Measurements from ENCODE around the gene PPM1H. TPM values are rescaled to one million over a fixed set of nuclear protein-coding genes. Genes with fewer than 3 reads are reported as not detected.

The PPM1H gene
- total RNA-seq, 1 experiment from 2014 or later, result 12.0 TPM

- H3K4me3 ChIP-seq (ENCODE audit: low read length), result no peak overlapping the region
- no peaks in the 10 kb centered on the region for H3K36me3 ChIP-seq (ENCODE audit: low read depth, low read length)
- no peak overlapping the region for H2AFZ ChIP-seq (ENCODE audit: low read length)
- H3K9ac ChIP-seq (ENCODE audit: low read length), result no peak overlapping the region
- no peaks in the 10 kb centered on the region for H3K4me1 ChIP-seq (ENCODE audit: insufficient read depth, low read length)
- no TSS peak for BruUV-seq (replicated peaks)
- ChIA-PET POLR2A (ENCODE audit: unreplicated experiment) (no interaction called here), CTCF (no interaction called here)
- no peak for DNase-seq
- H4K20me1 ChIP-seq (ENCODE audit: low read length), result no peaks in the 10 kb centered on the region
- TF ChIP-seq EZH2 (IDR thresholded peaks at IDR 0.05; ENCODE audit: low read length, unreplicated experiment) (no peak), EZH2phosphoT487 (IDR thresholded peaks at IDR 0.05; ENCODE audit: borderline replicate concordance, low read length) (no peak)
- TF ChIP-seq, protein P1, sequence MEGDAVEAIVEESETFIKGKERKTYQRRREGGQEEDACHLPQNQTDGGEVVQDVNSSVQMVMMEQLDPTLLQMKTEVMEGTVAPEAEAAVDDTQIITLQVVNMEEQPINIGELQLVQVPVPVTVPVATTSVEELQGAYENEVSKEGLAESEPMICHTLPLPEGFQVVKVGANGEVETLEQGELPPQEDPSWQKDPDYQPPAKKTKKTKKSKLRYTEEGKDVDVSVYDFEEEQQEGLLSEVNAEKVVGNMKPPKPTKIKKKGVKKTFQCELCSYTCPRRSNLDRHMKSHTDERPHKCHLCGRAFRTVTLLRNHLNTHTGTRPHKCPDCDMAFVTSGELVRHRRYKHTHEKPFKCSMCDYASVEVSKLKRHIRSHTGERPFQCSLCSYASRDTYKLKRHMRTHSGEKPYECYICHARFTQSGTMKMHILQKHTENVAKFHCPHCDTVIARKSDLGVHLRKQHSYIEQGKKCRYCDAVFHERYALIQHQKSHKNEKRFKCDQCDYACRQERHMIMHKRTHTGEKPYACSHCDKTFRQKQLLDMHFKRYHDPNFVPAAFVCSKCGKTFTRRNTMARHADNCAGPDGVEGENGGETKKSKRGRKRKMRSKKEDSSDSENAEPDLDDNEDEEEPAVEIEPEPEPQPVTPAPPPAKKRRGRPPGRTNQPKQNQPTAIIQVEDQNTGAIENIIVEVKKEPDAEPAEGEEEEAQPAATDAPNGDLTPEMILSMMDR (conservative IDR thresholded peaks at IDR 0.05; ENCODE audit: low read depth, low read length), result no peak
- H3K9me2 ChIP-seq (replicated peaks; ENCODE audit: low read length), result no peaks in the 10 kb centered on the region
- no peaks in the 10 kb centered on the region for H3K79me2 ChIP-seq (ENCODE audit: low read length)
- H3K27me3 ChIP-seq (ENCODE audit: low read length), result no peaks in the 10 kb centered on the region
- H3K27ac ChIP-seq (ENCODE audit: low read length), result no peak overlapping the region
- ATAC-seq, result no peak
- H3K9me3 ChIP-seq (ENCODE audit: low read length), result no peaks in the 10 kb centered on the region
- no peaks in the 10 kb centered on the region for H3F3A ChIP-seq (ENCODE audit: low read length, unreplicated experiment)
- intact Hi-C loops (cut with micrococcal nuclease), result no loop called here
- H3K4me2 ChIP-seq (ENCODE audit: low read length), result no peak overlapping the region
These were observed 309.7 kb downstream of the PPM1H start for GRCh38 chr12:62625228-62625627.

GRCh38 chr12:62622177-62622576 is 312.8 kb downstream of the PPM1H start:
- H3K4me3 ChIP-seq (ENCODE audit: low read length), result no peak overlapping the region
- H3K9ac ChIP-seq (ENCODE audit: low read length), result no peak overlapping the region
- no peaks in the 10 kb centered on the region for H3K4me1 ChIP-seq (ENCODE audit: insufficient read depth, low read length)
- no peak overlapping the region for H2AFZ ChIP-seq (ENCODE audit: low read length)
- no peaks in the 10 kb centered on the region for H3K79me2 ChIP-seq (ENCODE audit: low read length)
- DNase-seq (no peak), ATAC-seq (no peak)
- H3K9me2 ChIP-seq (replicated peaks; ENCODE audit: low read length), result no peaks in the 10 kb centered on the region
- CTCF ChIA-PET, result no interaction called here
- TF ChIP-seq, protein P1 (conservative IDR thresholded peaks at IDR 0.05; ENCODE audit: low read depth, low read length), result no peak
- TF ChIP-seq EZH2phosphoT487 (IDR thresholded peaks at IDR 0.05; ENCODE audit: borderline replicate concordance, low read length) (no peak), EZH2 (IDR thresholded peaks at IDR 0.05; ENCODE audit: low read length, unreplicated experiment) (no peak)
- no TSS peak for BruUV-seq (replicated peaks)
- no peaks in the 10 kb centered on the region for H3K27me3 ChIP-seq (ENCODE audit: low read length)
- intact Hi-C loops (cut with micrococcal nuclease), result no loop called here
- no peak overlapping the region for H3K27ac ChIP-seq (ENCODE audit: low read length)
- H3F3A ChIP-seq (ENCODE audit: low read length, unreplicated experiment), result no peaks in the 10 kb centered on the region
- H3K9me3 ChIP-seq (ENCODE audit: low read length), result no peaks in the 10 kb centered on the region
- H4K20me1 ChIP-seq (ENCODE audit: low read length), result no peaks in the 10 kb centered on the region
- POLR2A ChIA-PET (ENCODE audit: unreplicated experiment), result no interaction called here
- no peaks in the 10 kb centered on the region for H3K36me3 ChIP-seq (ENCODE audit: low read depth, low read length)
- H3K4me2 ChIP-seq (ENCODE audit: low read length), result no peak overlapping the region

- ChIA-PET CTCF (interaction anchor here (0.9 kb wide), 1 partner anchor 17 kb away, joined by 3 read pairs; no protein-coding TSS in a partner anchor), POLR2A (ENCODE audit: unreplicated experiment) (no interaction called here)
- Histone ChIP-seq H3F3A (ENCODE audit: low read length, unreplicated experiment) (no peaks in the 10 kb centered on the region), H3K9me2 (replicated peaks; ENCODE audit: low read length) (no peaks in the 10 kb centered on the region), H3K4me1 (ENCODE audit: insufficient read depth, low read length) (no peaks in the 10 kb centered on the region), H4K20me1 (ENCODE audit: low read length) (no peaks in the 10 kb centered on the region), H3K9me3 (ENCODE audit: low read length) (no peaks in the 10 kb centered on the region), H3K27me3 (ENCODE audit: low read length) (no peaks in the 10 kb centered on the region), H3K4me3 (ENCODE audit: low read length) (no peak overlapping the region), H3K79me2 (ENCODE audit: low read length) (no peaks in the 10 kb centered on the region), H3K9ac (ENCODE audit: low read length) (no peak overlapping the region), H3K27ac (ENCODE audit: low read length) (no peak overlapping the region), H3K4me2 (ENCODE audit: low read length) (no peak overlapping the region), H2AFZ (ENCODE audit: low read length) (no peak overlapping the region), H3K36me3 (ENCODE audit: low read depth, low read length) (no peaks in the 10 kb centered on the region)
- intact Hi-C loops (cut with micrococcal nuclease), result no loop called here
- DNase-seq (no peak), ATAC-seq (no peak)
- TF ChIP-seq, protein P1 (conservative IDR thresholded peaks at IDR 0.05; ENCODE audit: low read depth, low read length), result no peak
- TF ChIP-seq EZH2phosphoT487 (IDR thresholded peaks at IDR 0.05; ENCODE audit: borderline replicate concordance, low read length) (no peak), EZH2 (IDR thresholded peaks at IDR 0.05; ENCODE audit: low read length, unreplicated experiment) (no peak)
- no TSS peak for BruUV-seq (replicated peaks)
These were observed 313.8 kb downstream of the PPM1H start for GRCh38 chr12:62621101-62621638.
